Fibroblast of villous mesenchyme (primary cell): ENCODE measurements around the gene KRT222. TPM values are rescaled to one million over a fixed set of nuclear protein-coding genes. Genes with fewer than 3 reads are reported as not detected.

Experiments used
- DNase-seq: peaks from one replicate; pipeline ENCODE4 v3.0.0-alpha.2; 2010; ENCODE audit warnings: low read depth
- H3K4me3 ChIP-seq: 2 replicates; pipeline ENCODE4 v1.5.1; 2011; ENCODE audit warnings: low read depth, mild to moderate bottlenecking, low read length
- total RNA-seq: library from RNA; depleted of rRNA; stranded (reverse); fragments of >200 nt; gene quantifications from 2 replicates; pipeline ENCODE4 v1.2.3, GENCODE V29; 2012
- TF ChIP-seq, protein P1 (sequence below): IDR thresholded peaks from 2 replicates; pipeline ENCODE4 v1.5.1; 2012; ENCODE audit warnings: low read depth, mild to moderate bottlenecking, low read length; ENCODE audit not compliant: insufficient read depth

KRT222 gene
- total RNA-seq, 1 donor, result not detected

DNA sequence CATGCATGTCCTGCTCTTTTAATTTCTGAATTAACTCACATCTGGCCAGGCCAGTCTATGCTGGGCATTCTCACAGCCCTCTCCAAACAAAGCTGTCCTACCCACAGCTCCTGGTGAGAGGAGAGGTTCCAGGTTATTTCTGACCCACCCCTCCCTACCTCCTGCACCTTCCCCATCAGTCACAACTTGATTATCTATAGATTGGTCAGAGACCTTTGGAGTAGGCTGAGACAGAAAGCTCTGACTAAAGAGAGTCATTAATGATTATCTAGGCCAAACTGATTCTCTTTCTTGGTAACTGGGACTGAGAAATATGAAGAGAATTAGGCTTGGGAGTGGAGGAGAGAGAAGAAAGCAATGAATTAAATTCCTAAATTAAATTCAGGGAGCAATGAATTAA, 1.4 kb upstream of the KRT222 start:
- no peak for DNase-seq
- no peak overlapping the region for H3K4me3 ChIP-seq
- TF ChIP-seq, protein P1, sequence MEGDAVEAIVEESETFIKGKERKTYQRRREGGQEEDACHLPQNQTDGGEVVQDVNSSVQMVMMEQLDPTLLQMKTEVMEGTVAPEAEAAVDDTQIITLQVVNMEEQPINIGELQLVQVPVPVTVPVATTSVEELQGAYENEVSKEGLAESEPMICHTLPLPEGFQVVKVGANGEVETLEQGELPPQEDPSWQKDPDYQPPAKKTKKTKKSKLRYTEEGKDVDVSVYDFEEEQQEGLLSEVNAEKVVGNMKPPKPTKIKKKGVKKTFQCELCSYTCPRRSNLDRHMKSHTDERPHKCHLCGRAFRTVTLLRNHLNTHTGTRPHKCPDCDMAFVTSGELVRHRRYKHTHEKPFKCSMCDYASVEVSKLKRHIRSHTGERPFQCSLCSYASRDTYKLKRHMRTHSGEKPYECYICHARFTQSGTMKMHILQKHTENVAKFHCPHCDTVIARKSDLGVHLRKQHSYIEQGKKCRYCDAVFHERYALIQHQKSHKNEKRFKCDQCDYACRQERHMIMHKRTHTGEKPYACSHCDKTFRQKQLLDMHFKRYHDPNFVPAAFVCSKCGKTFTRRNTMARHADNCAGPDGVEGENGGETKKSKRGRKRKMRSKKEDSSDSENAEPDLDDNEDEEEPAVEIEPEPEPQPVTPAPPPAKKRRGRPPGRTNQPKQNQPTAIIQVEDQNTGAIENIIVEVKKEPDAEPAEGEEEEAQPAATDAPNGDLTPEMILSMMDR, result no peak

DNA sequence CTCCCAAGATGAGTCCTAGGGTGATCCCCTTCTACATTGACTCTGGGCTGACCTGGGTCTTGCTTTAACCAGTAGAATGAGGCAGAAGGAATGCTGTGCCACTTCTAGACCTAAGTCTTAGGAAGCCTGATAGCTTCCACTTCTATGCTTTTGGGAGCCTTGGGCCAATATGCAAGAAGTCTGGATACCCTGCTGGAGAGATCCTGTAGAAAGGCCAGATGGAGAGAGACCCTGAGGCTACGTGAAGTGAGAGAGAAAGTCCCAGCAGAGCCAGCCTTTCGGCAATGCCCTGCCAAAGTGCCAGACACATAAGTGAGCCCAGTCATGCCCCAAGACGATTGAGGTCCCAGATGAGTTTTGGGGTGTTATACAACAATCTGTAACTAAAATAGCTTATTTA, 1.7 kb downstream of the KRT222 start:
- no peak overlapping the region for H3K4me3 ChIP-seq
- TF ChIP-seq, protein P1, result no peak
- no peak for DNase-seq

DNA sequence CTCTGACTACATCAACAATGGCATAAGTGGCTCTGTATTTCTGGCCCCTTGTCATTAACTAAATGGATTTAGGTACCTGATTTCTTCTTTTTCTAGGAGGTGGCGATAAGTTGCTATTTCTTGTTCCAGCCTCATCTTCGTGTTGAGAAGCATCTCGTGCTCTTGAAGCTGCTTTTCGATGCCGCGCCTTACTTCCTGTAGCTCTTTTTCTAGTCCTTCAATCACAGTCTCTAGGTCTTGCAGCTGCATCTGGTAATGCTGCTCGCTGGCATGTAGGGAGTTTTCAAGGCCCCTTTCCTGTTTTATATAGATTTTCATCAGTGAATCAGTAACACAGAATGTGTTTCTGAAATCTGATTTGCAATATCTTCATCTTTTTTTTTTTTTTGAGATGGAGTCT, 5.1 kb downstream of the KRT222 start:
- DNase-seq, result no peak
- TF ChIP-seq, protein P1, result no peak
- no peak overlapping the region for H3K4me3 ChIP-seq

DNA sequence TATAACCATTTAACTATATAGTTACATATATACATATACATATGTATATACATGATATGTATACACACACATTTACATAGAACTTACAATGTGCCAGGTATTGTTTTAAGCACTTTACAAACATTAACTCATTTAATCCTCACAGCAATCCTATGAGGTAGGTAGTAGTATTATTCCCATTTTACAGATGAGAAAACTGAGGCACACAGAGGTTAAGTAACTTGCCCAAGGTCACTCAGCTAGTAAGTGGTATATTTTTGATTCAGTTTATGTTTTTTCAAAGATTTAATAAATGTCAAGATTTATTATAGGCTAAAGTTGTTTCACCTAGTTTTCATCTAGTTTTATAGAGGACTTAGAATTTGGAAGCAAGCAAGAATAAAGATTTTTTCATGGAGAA, 6.6 kb downstream of the KRT222 start:
- DNase-seq, result no peak
- H3K4me3 ChIP-seq, result no peak overlapping the region
- TF ChIP-seq, protein P1, result no peak

DNA sequence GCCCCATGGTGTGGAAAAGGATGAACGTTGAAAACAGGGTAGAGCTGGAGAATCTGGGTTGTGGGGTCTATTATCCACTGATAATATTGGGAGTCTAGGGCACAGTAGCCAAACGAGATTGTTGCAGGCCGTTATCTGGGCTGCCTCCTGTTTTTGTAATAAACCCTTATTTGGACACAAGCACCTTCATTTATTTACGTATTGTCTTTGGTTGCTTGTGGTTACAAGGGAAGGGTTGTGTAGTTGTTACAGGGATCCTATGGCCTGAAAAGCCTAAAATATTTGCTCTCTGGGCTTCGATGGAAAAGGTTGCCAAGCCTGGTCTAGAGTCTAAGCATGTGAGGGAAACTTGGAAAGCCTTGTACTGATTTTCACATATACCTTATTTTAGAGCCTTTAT, 13.0 kb downstream of the KRT222 start:
- no peak overlapping the region for H3K4me3 ChIP-seq
- TF ChIP-seq, protein P1, result no peak
- DNase-seq, result no peak

DNA sequence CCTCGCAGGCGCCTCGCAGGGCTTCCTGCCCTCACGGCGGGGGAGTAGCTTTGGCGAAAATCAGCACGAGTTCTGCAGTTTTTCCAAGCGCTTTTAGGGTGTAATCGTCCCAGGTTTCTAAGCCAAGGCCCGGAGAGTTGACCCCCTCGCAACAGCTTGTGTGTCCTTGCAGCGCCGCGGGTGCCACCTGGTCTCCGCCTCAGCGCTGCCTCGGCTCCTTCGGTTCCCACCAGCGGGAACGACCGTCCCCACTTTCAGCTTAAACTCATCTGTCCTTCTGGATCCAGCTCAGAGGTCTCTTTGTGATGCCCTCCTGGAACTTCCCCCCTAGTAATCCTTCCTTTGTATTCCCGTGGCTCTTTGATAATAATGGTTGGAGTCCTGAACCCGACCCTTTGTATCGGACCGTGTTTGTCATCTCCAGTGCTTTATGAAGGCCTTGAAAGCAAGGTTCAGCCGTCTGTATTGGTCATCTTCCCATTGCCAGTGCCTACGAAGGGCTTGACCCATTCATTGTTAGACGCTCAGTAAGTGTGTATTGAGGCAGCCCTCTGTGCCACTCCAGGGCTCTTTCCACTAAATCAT, 16.5 kb downstream of the KRT222 start:
- TF ChIP-seq, protein P1, result no peak
- DNase-seq, result no peak
- peak overlapping the region; percentile 96 for H3K4me3 ChIP-seq

DNA sequence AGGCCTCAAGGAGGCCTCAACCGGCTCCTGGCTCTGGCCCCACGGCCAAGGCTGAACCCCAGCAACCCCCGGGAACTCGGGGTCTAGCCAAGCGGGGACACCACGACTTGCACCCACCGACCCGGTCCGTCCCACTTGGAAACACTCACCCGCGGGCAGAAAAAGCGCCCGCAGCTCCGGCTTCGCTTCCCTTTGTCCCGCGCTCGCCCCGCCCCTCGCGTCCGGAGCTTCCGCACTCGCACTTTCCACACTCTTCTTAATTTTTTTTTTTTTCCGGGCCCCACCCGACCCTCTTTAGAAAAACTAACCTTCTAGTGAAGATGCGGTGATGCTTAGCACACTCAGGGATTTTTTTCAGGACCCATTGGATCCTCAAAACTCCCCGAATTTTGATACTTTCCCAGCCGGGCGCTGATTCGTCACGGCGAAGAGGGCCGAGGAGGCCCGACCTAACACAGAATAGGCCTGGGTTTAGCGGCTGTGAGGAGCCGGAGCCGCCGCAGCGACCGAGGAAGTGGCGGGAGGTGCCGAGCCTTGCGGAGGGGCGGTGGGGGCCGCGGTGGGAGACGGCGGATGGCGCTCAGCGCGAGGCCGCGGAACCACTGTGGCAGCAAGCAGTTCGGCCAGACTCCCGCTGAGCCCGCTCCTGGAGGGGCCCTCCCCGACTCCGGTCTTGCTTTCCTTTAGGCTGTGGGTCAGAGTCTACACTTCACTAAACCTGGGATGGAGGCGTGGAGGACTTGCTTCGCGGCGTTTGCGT, 17.2 kb downstream of the KRT222 start, which contains the start of gene SMARCE1:
Gene SMARCE1 (minus strand): TSS at position 195 of the 760 bp plus-strand sequence. CDS start 2,016 bp downstream, outside the sequence.
- H3K4me3 ChIP-seq, result peak within 1 kb of the TSS; percentile 96
- peak; percentile 83 for DNase-seq
- TF ChIP-seq, protein P1, result no peak
